GM18868 (cell line): ENCODE data around the gene GRN.

Experiments used
- ATAC-seq: cut with Tn5 transposase; IDR thresholded peaks from one replicate; pipeline ENCODE4 v1.9.1; 2021; ENCODE audit warnings: mild to moderate bottlenecking, moderate library complexity; ENCODE audit not compliant: unreplicated experiment

The GRN gene

DNA sequence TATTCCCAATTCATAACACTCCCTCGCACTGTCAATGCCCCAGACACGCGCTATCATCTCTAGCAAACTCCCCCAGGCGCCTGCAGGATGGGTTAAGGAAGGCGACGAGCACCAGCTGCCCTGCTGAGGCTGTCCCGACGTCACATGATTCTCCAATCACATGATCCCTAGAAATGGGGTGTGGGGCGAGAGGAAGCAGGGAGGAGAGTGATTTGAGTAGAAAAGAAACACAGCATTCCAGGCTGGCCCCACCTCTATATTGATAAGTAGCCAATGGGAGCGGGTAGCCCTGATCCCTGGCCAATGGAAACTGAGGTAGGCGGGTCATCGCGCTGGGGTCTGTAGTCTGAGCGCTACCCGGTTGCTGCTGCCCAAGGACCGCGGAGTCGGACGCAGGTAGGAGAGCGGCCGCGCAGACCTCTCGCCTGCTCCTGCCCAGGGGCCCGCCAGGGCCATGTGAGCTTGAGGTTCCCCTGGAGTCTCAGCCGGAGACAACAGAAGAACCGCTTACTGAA, at the start of gene GRN:
TSS of gene GRN (plus strand) at position 364 of the 515 bp plus-strand sequence. CDS start 3,863 bp downstream, outside the sequence.
- peak; percentile 42 for ATAC-seq

DNA sequence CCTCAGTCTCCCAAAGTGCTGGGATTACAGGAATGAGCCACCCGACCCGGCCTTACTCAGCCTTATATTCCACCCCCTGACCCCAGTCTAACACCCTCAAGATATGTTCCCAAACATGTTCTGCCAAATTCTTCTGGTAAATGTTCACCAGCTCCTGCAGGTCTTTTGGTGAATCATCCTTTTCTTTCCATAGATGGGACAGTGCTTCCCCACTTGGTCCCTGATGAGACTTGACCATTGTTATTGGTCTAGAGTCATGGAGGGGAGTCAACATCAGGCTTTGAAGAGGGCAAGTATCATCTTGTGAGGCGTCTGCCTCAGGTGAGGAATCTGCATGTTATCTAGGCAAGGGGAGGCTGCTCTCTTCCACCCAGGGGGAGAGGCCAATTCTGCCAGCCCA, 47.1 kb upstream of the GRN start:
- no peak for ATAC-seq

DNA sequence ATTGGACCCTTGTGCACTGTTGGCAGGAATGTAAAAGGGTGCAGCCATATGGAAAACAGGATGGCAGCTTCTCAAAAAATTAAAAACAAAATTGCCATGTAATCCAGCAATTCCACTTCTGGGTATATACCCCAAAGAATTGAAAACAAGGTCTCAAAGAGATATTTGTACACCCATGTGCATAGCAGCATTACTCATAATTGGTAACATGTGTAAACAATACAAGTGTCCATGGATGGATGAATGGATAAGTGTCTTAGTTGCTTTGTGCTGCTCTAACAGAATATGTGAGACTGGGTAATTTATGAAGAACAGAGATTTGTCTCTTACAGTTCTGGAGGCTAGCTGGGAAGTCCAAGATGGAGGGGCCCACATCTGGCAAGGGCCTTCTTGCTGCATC, 40.5 kb upstream of the GRN start:
- ATAC-seq: no peak

DNA sequence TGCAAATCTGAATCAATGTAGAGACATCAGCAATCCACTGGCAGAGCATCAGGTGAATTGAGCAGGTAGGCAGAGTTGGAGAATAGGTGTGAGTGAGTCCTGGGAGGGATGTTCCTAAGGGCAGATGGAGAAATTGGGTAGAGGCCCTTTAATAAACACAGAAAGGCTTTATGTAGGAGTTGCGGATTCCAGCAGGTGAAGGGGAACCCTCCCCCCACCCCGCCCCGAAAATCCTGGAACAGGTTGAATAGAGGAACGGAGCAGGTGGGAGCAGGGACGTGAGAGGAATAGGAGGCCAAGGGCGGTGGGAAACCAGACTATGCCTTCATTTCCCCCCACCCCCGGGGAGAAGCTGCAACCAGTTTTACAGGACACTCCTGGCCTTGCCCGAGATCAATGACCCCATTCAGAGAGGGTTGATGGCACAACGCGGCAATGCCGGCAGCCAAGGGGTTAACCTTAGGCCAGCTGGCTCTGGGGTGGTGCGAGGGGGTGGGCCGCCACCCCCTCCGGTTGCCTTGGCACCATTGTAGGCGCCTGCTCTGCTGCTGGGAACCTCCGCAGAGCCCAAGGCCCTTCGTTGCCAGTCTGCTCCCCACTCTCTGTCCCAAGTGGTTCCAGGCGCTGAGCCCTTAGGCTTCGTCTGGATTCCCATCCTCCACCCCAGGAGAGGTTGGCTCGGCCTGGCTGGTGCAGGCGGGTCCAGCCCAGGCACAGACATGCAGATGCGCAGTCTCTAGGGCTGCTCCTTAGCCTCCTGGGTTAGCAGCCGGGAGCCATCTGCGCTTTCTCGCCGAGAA, 37.5 kb upstream of the GRN start:
- no peak for ATAC-seq

DNA sequence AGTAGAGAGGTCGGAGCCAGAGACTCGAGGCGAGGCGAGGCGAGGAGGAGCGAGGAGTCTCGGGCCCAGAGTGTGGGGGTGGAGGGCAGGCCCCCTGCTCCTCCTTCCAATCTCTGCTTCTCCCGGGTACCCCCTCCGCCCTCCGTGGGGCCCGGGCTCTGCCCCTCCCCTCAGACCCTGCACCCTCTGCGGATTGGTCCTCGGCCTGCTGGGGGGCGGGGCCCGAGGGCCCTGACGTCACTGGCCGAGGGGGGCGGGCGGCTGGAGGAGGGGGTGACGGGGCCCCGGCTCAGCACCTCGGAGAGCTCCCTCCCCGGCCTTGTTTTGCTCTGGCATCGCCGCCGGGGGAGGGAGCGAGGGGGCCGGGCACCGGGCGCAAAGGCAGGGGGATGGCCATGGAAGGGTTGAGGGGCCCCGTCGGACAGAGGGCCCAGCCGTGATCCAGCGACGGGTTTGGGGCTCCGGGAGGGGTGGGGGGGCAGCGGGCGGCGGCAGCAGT, 36.7 kb upstream of the GRN start, which contains the start of gene RUNDC3A:
TSS of gene RUNDC3A (plus strand) at position 282 of the 499 bp plus-strand sequence. CDS start 232 bp downstream, outside the sequence.
- no peak for ATAC-seq

DNA sequence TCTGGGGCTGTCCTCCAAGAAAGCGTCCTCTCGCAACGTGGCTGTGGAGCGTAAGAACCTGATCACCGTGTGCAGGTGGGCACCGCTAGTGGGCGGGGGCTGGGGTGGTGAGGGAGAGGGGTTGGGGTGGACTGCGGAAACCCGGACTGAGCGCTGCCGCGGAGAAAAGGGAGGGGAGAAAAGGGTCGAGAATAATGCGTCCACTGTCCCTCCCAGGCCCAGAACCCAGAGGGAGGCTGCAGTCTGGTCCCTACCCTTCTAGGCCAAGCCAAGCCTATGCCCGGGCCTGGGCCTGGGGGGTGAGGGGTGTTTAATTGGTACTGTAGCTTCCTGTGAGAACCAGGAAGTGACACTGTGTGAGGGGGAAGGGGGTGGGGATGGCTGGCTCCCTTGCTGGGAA, 36.2 kb upstream of the GRN start:
- ATAC-seq: no peak

DNA sequence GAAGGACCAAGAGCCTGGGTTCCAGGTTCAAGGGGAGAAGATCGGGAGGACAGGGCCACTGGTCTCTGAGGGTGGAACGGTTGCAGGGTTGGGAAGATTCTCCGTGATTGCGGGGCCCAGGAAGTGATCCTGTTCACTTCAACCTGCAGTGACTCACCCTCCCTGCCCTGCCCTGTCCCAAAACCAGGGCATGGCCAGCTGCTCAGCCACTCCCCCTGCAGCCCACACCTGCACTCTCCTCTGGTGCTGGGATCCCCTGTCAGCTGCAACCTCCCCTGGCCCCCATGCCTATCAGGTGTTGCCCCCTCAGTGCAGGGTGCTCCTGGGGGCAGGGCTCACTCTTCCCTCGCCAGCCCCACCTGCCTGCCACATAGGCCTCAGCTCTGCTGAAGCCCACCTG, 35.6 kb upstream of the GRN start:
- no peak for ATAC-seq

DNA sequence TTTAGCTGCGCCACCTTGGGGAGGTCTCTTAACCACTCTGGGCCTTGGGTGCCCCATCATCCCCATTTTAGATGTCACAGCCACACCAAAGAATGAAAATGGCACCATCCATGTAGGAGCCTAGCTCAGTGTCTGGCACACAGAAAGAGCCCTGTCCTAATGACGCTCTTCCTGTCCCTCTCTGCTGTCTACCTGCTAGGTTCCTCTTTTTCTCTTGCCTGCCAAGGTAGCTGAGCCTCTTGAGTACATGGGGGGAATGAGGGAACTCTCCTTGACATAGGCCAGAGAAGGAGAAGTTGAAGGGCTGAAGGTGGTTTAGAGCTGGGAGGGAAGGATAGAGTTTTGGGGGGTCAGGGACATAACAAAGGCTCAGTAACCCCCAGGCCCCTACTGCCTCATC, 34.9 kb upstream of the GRN start:
- ATAC-seq: no peak

DNA sequence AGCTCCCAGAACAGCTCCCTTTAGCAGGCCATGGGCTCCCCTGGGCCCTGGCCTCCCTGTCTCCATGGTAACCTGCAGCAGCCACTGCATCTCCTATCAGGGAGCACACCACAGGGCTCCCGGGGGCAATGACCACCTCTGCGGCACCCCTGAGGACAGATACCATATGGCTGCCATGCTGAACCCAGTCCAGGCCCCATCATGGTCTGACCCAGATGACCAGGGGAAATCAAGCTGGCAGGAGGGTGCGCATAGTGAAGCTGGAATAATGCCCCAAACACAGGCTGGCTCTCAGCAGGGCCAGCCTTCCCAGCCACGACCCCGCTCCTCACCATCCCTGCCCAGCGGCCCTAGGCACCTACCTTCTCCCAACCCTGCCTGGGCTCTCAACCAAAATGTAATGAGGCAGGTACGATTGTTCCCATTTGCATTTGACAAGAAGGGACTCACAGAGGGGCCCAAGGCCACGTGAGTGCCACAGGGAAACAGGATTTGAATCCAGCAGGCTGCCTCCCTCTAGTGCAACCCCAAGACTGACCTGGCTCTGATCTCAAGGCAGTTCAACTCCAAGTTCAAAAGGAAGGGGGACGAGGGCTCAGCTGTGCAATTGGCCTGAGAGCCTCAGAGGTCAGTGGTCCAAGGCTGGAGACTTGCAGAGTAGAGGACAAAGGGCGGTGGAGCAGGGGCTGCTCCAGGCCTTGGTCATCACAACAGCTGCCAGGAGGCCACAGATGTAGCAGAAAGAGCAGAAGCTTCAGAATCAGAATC, 34.3 kb upstream of the GRN start:
- no peak for ATAC-seq

DNA sequence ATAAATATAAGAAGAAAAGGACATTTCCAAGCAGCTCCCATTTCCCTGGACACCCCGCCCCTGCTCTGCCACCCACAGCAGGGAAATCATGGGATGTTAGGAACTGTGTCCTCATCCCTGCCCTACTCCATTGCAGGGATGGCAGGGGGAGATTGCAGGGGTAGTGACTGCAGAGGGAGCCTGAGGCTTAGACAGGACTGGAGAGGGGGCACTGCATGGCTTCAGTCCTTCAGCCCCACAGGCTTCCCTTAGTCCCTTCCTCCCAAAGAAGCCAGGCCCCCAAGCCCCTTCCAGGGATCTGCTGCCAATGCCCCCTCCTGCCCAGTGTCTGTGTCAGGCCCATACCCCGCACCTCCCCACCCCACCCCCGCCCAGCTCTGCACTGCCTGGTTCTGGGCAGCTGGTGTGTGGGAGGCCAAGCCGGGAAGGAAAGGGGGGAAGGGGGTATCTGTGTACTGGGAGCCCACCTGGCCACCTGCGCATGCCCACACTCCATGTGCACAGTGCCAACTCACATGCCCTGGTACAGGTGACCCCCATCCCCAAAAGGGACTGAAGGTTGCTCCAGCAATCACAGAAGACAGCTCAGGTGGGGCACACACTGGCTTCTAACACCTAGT, 33.4 kb upstream of the GRN start:
- ATAC-seq: no peak

DNA sequence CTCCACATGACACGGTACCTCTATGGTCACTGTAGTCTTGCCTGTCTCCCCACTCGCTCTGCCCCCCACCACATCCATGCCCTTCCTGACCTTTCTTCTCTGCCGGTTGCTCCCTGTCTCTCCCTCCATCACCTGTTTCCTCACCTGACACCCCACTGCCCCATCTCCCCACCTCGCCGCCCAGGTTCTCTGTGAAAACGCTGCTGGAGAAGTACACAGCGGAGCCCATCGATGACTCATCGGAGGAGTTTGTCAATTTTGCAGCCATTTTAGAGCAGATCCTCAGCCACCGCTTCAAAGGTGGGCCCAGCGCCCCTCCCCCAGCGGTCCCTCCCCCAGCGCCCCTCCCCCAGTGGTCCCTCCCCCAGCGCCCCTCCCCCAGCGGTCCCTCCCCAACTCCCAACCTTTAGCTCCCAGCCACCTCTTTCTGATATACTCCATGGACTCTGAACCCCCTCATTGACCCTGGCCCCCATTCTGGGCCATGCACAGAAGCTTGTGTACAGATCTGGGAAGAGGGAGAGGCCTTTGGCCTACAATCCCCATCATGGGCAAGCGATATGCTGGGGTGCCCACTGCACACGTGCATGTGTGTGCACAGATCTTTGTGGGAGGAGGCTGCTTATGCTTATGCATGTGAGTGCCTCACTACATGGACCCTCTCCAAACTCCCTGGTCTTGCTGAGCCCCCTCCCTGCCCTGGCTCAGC, 32.6 kb upstream of the GRN start:
- no peak for ATAC-seq

DNA sequence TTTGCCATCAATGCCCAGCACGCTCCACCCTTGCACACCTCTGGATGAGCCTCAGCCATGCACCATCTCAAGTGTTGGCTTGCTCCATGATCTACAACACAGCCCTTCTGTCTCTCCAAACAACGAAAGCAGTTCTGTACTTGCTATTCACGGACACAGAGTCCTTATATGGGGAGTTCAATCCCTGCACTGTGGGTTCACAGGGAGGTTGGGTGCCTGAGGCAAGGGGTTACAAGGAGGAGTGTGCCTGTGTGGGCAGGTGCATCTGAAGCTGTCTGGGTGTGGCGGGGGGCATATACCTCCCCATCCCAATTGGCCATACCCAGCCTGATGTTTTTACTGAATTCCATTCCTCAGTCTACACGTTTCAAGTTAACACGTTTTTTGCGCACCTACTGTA, 31.1 kb upstream of the GRN start:
- ATAC-seq: no peak

DNA sequence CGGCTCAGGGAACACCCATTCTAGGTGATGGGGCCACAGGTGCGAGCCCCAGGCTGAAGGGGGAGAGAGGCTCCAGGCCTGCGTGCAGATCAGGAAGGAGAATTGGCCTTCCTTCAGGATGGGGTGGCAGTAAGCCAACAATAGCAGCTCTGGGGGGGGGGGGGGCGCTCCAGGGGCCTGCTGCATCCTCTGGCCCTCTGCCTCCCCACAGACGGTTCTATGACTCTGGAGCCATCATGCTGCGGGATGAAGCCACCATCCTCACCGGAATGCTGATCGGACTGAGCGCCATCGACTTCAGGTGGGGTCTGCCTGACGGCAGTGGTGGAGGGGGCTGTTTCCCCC, 30.6 kb upstream of the GRN start:
- no peak for ATAC-seq

DNA sequence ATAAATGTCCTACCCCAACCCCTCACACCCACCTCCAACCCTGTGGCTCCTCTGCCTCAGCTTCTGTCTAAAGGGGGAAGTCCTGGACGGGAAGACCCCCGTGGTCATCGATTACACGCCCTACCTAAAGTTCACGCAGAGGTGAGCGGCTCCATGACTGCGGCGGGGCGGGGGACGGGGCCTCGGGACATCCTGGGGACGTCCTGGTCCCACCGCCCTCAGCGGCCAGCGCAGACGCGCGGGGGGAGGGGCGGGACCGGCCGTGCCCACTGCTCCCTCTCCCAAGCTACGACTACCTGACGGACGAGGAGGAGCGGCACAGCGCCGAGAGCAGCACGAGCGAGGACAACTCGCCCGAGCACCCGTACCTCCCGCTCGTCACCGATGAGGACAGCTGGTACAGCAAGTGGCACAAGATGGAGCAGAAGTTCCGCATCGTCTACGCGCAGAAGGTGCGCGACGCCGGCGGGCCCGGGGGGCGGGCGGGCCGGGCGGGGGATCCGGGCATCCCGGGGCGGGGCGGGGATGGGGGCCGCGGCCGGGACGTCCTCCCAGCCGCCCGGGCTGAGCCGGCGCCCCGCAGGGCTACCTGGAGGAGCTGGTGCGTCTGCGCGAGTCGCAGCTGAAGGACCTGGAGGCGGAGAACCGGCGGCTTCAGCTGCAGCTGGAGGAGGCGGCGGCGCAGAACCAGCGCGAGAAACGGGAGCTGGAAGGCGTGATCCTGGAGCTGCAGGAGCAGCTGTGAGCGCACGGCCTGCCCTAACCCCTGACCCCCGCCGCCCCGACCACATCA, 30.0 kb upstream of the GRN start:
- no peak for ATAC-seq

DNA sequence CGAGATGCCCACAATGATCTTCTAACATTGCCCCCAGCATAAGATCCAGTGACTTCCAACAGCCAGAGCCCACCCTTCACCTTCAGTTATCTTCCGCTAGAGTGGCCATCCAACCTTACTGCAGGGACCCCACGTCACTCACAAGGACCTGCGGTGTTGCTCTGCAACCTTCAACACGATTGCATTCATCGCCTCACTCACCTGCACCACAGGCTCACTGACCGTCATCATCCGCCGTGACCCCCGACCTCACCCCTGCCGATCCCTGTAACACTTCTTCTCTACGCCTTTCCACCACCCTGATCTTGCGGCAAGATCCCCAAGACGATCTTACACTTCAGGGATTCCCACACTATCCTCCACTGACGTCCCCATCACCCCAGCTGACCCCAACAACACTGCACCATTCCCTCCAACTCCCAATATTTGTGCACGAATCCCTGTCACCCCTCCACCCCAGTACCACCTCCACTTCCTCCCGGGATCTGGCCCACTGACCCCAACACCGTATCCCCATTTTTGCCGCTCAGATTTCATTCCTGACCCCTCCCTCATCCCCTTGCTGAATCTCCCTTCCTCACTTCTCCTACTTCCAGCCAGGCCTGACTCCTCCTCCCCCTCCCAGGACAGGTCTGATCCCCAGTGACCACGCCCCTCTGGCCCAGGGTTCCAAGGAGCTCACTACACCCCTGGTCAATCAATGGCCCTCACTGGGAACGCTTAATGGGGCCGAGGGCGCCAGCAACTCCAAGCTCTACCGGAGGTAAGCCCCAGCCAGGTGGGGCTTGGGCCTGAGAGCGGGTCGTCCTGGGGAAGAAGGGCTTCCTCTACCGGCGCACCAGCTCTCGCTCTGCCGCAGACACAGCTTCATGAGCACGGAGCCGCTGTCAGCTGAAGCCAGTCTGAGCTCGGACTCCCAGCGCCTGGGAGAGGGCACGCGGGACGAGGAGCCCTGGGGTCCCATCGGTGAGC, 29.1 kb upstream of the GRN start:
- ATAC-seq: no peak

DNA sequence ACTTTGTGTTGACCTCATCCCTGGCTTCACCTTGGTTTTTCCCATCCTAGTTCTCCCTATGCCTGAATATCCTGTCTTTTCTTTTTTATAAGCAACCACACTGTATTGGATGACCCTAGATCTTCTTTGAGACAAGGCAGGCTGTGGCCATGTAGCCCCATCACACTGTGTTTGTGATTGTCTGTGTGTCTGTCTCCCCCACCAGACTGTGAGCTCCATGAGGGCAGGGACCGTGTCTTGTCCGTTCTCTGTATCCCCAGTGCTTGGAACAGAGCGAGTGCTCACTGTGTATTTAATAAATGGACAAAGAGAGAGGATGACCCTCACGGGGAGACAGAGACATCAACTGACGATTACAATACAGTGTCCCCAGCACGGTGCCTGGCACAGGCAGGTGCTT, 27.6 kb upstream of the GRN start:
- ATAC-seq: no peak

DNA sequence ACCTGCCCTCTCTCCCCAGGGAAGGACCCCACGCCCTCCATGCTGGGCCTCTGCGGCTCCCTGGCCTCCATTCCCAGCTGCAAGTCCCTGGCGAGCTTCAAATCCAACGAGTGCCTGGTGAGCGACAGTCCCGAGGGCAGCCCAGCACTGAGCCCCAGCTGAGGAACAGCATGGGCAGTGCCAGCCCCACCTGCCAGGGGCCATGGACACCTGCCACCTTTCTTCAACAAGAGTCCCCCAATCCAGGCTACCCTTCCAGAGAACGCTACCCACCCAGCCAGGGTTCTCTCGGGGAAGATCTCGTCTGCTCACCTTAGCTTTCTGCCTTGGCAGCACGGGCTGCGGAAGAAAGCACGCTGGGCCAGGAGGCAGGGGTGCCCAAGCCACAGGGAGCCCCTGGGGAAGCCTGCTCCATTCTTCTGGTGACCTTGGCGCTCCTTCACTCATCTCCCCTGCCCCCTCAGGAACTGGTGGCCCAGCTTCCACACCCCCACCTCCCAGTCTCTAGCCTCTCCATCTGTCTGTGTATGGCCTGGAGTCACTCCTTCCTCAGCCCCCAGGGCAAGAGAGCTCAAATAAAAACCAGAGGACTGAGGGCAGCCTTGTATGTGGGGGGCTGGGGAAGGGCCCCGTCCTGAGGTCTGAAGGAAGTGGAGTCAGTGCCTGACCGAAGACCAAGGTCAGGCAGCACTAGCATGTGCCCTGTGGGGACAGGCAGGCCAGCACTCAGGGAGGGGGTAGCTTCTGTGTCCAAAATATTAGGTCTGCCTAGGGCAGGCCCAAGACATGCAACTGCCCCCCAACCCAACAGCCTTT, 26.8 kb upstream of the GRN start:
- ATAC-seq: no peak

DNA sequence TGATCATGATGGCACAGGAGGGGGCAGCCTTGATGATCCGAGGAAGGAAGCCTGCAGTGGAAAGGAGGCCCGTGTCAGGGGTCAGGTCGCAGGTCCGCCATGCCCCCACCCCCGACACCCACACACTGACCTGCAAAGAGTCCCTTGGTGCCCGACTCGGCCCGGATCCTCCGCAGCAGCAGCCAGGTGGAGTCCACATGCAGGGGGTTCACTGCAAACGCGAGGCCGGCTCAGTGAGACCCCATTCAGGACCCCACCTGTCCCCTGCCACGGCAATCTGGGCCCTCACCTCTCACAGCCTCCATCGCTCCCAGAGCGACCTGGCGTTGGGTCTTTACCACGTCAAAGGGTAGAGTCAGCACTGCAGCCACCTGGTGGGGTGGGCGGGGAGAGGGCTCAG, 25.0 kb upstream of the GRN start:
- ATAC-seq: no peak
